ENCODE measurements around the gene KCND2. TPM values are rescaled to one million over a fixed set of nuclear protein-coding genes. Genes with fewer than 3 reads are reported as not detected.

KCND2 gene
- polyA plus RNA-seq, 4 donors = 0.22 to 0.28 TPM; not detected in 2

DNA sequence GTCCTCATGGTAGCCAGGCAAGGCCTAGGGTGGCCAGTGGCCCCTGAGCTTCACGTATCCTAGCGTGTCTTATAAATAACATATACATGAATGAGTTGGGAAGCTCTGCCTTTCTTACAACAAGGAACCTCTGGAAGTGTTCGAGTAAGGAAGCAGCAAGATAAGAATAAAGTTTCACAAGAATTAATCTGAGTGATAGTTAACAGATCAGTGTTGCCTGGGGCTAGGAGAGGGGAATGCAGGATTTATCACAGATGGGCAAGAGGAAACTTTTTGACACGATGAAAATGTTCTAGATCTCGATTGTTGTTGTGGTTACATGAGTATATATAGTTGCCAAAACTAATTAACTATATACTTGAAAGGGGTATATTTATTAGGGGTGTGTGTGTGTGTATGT lies 510.7 kb downstream of the KCND2 start:
- H3K4me3 ChIP-seq (ENCODE audit: low read depth in 1 of 3, low read length in 3 of 3) = no peak overlapping the region
- no peak for DNase-seq
- FAIRE-seq = no peak
- H3K27me3 ChIP-seq (ENCODE audit: control insufficient read depth in 3 of 3, insufficient read depth in 3 of 3, low read length in 3 of 3) = no peaks in the 10 kb centered on the region
- WGBS, 3 donors = 63 to 83% (median 74%) methylated on average over 5 of the region's 5 CpGs
- H3K9me3 ChIP-seq (ENCODE audit: control insufficient read depth in 2 of 2, insufficient read depth in 1 of 2, low read depth in 1 of 2, low read length in 1 of 2) = no peaks in the 10 kb centered on the region
- H3K4me1 ChIP-seq (ENCODE audit: control insufficient read depth in 3 of 3, insufficient read depth in 2 of 3, low read depth in 1 of 3, low read length in 2 of 3) = no peaks in the 10 kb centered on the region
- H3K27ac ChIP-seq (ENCODE audit: low read depth in 1 of 3, low read length in 2 of 3) = no peak overlapping the region
- H3K36me3 ChIP-seq (ENCODE audit: control insufficient read depth in 3 of 3, insufficient read depth in 2 of 3, low read depth in 1 of 3, low read length in 3 of 3) = no peaks in the 10 kb centered on the region

DNA sequence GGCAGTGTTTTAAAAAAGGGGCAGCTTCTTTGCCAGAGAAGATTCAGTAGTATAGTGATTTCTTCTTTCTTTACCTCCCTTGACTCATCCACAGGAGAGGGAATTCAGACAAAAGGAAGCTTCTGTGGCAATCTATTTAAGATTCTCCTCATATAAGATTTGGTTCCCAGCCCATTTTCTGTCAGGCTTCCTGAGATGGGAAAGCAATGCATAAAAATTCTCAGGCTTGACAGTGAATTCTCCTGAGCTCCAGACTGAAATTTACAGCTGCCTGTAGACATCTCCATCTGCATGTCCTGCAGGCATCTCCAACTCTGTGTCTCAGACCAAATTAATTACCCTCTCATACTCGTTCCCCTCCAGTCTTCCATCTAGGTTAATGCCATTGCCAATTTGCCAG lies 512.1 kb downstream of the KCND2 start:
- peaks cover 0 to 4% (median 0%) of the 10 kb centered on the region in 3 donors for H3K36me3 ChIP-seq (ENCODE audit: control insufficient read depth in 3 of 3, insufficient read depth in 2 of 3, low read depth in 1 of 3, low read length in 3 of 3)
- no peaks in the 10 kb centered on the region for H3K4me1 ChIP-seq (ENCODE audit: control insufficient read depth in 3 of 3, insufficient read depth in 2 of 3, low read depth in 1 of 3, low read length in 2 of 3)
- H3K27me3 ChIP-seq (ENCODE audit: control insufficient read depth in 3 of 3, insufficient read depth in 3 of 3, low read length in 3 of 3) = no peaks in the 10 kb centered on the region
- no peak overlapping the region for H3K4me3 ChIP-seq (ENCODE audit: low read depth in 1 of 3, low read length in 3 of 3)
- no peak overlapping the region for H3K27ac ChIP-seq (ENCODE audit: low read depth in 1 of 3, low read length in 2 of 3)
- no peak for DNase-seq
- 55 to 74% (median 61%) methylated on average over 1 of the region's 1 CpG for WGBS, 3 donors
- no peaks in the 10 kb centered on the region for H3K9me3 ChIP-seq (ENCODE audit: control insufficient read depth in 2 of 2, insufficient read depth in 1 of 2, low read depth in 1 of 2, low read length in 1 of 2)
- no peak for FAIRE-seq

DNA sequence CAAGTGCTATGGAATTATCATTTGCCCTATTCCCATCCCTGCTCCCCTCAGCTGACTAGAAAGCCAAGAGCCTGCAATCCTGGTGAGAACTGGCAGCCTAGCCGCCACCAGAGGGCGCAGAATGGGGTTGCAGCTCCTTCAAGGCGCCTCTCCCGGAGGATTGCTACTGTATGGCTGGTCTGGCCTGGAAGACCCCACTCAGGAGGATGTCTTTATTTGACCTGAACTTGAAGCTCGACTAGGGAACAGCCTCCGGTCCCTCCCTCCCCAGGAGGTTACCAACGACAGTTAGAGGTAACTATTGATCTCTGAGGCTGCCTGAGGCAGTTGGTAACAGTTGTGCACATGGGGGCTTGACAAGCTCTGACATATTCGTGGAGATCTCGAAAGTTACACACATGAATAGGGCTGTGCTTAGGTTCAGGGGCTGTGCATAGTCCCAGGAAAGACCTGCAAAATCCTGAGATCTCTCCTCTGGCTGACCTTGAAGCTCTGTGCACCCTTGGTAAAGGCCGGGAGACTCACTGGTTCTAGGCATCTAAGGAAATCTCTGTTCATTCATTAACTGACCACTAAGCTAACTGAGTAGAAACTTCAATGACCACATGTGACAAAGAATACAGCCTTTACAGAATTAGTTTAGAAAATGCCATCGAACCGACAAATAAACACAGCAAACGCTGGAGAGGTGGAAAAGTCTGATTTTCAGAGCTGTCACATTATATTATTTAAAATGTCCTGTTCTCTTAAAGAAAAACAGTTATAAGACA lies 519.3 kb downstream of the KCND2 start:
- H3K36me3 ChIP-seq (ENCODE audit: control insufficient read depth in 3 of 3, insufficient read depth in 2 of 3, low read depth in 1 of 3, low read length in 3 of 3) = peaks cover 0 to 12% (median 2%) of the 10 kb centered on the region in 3 donors
- H3K4me1 ChIP-seq (ENCODE audit: control insufficient read depth in 3 of 3, insufficient read depth in 2 of 3, low read depth in 1 of 3, low read length in 2 of 3) = peaks cover 0 to 4% (median 0%) of the 10 kb centered on the region in 3 donors
- H3K4me3 ChIP-seq (ENCODE audit: low read depth in 1 of 3, low read length in 3 of 3) = no peak overlapping the region
- 40 to 46% (median 44%) methylated on average over 13 of the region's 13 CpGs for WGBS, 3 donors
- FAIRE-seq (no peak), DNase-seq (peak; percentile 75 to 84)
- no peaks in the 10 kb centered on the region for H3K27me3 ChIP-seq (ENCODE audit: control insufficient read depth in 3 of 3, insufficient read depth in 3 of 3, low read length in 3 of 3)
- no peak overlapping the region for H3K27ac ChIP-seq (ENCODE audit: low read depth in 1 of 3, low read length in 2 of 3)
- H3K9me3 ChIP-seq (ENCODE audit: control insufficient read depth in 2 of 2, insufficient read depth in 1 of 2, low read depth in 1 of 2, low read length in 1 of 2) = peaks cover 0 to 3% of the 10 kb centered on the region in 2 donors

DNA sequence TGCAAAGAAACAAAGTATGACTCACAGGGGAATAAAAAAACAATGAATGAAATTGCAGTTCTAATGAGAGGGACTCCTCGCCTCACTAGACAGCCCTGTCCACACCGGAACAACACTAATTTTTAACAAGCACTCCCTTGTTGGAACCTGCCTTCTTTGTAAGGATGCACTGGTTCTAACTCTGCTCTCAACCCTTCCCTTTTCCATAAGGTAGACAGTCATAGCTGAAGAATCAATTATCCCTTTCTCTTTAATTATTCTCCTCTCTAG lies 519.8 kb downstream of the KCND2 start:
- no peak for FAIRE-seq

DNA sequence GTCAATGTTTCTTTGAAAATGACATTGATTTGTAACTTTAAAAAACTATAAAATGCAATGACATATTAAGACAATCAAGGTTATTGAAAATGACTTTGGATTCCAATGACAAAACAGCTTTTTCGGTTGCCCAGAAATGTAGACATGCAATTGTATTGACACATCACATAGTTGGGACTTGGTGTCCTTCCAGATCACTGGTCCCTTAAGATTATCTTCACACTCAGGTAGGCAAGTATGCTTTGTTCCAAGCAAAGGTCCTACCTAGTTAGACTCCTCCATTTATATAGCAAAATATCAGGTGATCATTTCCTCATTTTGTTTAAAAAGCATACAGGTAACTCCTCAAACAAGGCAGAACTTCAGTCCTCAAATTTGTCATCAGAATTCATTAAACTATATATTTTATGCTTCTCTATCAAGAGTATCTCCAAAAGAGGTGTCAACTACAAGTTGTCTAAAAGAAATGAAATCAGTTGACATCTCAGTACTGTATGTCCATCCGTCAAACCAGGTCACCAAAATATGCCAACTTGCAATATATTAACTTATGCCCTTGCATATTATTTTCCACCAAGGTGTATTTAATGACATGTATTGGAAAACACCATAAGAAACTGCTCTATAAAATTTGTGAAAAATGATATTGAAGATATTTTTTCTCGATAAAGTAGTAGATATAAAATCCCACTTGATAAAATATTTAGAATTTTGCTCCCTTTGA lies 520.4 kb downstream of the KCND2 start:
- H3K27ac ChIP-seq (ENCODE audit: low read depth in 1 of 3, low read length in 2 of 3) = no peak overlapping the region
- WGBS, 3 donors = 92 to 95% (median 94%) methylated on average over 3 of the region's 3 CpGs
- peaks cover 0 to 13% (median 2%) of the 10 kb centered on the region in 3 donors for H3K36me3 ChIP-seq (ENCODE audit: control insufficient read depth in 3 of 3, insufficient read depth in 2 of 3, low read depth in 1 of 3, low read length in 3 of 3)
- H3K4me1 ChIP-seq (ENCODE audit: control insufficient read depth in 3 of 3, insufficient read depth in 2 of 3, low read depth in 1 of 3, low read length in 2 of 3) = peaks cover 0 to 4% (median 0%) of the 10 kb centered on the region in 3 donors
- no peak overlapping the region for H3K4me3 ChIP-seq (ENCODE audit: low read depth in 1 of 3, low read length in 3 of 3)
- H3K9me3 ChIP-seq (ENCODE audit: control insufficient read depth in 2 of 2, insufficient read depth in 1 of 2, low read depth in 1 of 2, low read length in 1 of 2) = peaks cover 0 to 4% of the 10 kb centered on the region in 2 donors
- H3K27me3 ChIP-seq (ENCODE audit: control insufficient read depth in 3 of 3, insufficient read depth in 3 of 3, low read length in 3 of 3) = no peaks in the 10 kb centered on the region
- DNase-seq (no peak), FAIRE-seq (no peak)

More for the DNA sequence above, 519.8 kb downstream of the KCND2 start:
- H3K27me3 ChIP-seq (ENCODE audit: control insufficient read depth in 3 of 3, insufficient read depth in 3 of 3, low read length in 3 of 3) = no peaks in the 10 kb centered on the region
- no peak overlapping the region for H3K4me3 ChIP-seq (ENCODE audit: low read depth in 1 of 3, low read length in 3 of 3)
- no peak overlapping the region for H3K27ac ChIP-seq (ENCODE audit: low read depth in 1 of 3, low read length in 2 of 3)
- WGBS, 3 donors = 95 to 98% (median 98%) methylated on average over 2 of the region's 2 CpGs
- peaks cover 0 to 13% (median 2%) of the 10 kb centered on the region in 3 donors for H3K36me3 ChIP-seq (ENCODE audit: control insufficient read depth in 3 of 3, insufficient read depth in 2 of 3, low read depth in 1 of 3, low read length in 3 of 3)
- H3K4me1 ChIP-seq (ENCODE audit: control insufficient read depth in 3 of 3, insufficient read depth in 2 of 3, low read depth in 1 of 3, low read length in 2 of 3) = peaks cover 0 to 4% (median 0%) of the 10 kb centered on the region in 3 donors
- H3K9me3 ChIP-seq (ENCODE audit: control insufficient read depth in 2 of 2, insufficient read depth in 1 of 2, low read depth in 1 of 2, low read length in 1 of 2) = peaks cover 0 to 4% of the 10 kb centered on the region in 2 donors
- no peak for DNase-seq

DNA sequence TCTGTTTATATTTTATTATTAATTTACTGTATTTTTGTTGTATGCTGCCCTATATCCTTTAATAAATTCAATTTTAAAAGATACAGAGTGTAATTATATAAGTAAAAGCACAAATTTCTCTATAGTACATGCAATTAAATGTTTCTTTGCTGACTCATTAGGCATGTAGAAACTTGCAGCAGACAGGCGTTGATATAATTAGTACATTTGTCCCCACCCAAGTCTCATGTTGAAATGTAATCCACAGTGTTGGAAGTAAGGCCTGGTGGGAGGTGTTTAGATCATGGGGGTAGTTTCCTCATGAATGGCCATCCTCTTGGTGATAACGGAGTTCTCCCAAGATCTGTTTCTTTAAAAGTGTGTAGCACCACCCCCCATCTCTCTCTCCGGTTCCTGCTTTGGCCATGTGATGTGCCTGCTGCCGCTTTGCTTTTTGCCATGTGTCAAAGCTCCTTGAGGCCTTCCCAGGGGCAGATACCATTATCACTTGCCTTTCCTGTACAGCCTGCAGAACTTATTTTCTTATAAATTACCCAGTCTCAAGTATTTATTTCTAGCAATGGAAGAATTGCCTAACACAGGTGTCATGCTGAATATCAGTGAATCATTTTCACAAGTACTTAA lies 521.2 kb downstream of the KCND2 start:
- FAIRE-seq (no peak), DNase-seq (no peak)
- WGBS, 3 donors = 77 to 91% (median 81%) methylated on average over 4 of the region's 4 CpGs
- Histone ChIP-seq H3K36me3 (ENCODE audit: control insufficient read depth in 3 of 3, insufficient read depth in 2 of 3, low read depth in 1 of 3, low read length in 3 of 3) (peaks cover 0 to 13% (median 2%) of the 10 kb centered on the region in 3 donors), H3K9me3 (ENCODE audit: control insufficient read depth in 2 of 2, insufficient read depth in 1 of 2, low read depth in 1 of 2, low read length in 1 of 2) (peaks cover 0 to 4% of the 10 kb centered on the region in 2 donors), H3K4me1 (ENCODE audit: control insufficient read depth in 3 of 3, insufficient read depth in 2 of 3, low read depth in 1 of 3, low read length in 2 of 3) (peaks cover 0 to 4% (median 0%) of the 10 kb centered on the region in 3 donors), H3K4me3 (ENCODE audit: low read depth in 1 of 3, low read length in 3 of 3) (no peak overlapping the region), H3K27me3 (ENCODE audit: control insufficient read depth in 3 of 3, insufficient read depth in 3 of 3, low read length in 3 of 3) (no peaks in the 10 kb centered on the region), H3K27ac (ENCODE audit: low read depth in 1 of 3, low read length in 2 of 3) (no peak overlapping the region)

DNA sequence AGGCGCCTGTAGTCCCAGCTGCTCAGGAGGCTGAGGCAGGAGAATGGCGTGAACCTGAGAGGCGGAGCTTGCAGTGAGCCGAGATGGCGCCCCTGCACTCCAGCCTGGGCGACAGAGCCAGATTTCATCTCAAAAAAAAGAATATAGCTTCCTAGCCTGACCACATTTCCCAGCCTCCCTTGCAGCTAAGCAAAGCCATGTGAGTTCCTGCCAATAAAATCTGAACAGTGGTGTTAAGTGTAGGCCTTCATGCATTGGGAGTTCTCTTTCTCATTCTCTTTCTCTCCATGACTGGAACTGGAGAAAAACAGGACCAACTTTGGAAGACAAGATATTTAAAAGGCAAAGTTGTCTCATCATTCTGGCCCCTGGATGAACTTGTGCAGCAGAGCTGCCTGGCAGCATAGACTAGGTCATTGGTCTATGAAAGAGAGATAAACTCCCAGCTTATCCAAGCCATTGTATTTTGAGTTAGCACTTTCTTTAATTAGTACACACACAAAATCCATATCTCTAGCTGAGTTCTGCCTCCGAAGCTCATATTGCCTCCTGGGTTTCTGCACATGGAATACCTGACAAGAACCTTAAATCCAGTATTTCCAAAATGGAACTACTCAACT lies 524.2 kb downstream of the KCND2 start:
- Histone ChIP-seq H3K9me3 (ENCODE audit: control insufficient read depth in 2 of 2, insufficient read depth in 1 of 2, low read depth in 1 of 2, low read length in 1 of 2) (peaks cover 0 to 4% of the 10 kb centered on the region in 2 donors), H3K4me1 (ENCODE audit: control insufficient read depth in 3 of 3, insufficient read depth in 2 of 3, low read depth in 1 of 3, low read length in 2 of 3) (peaks cover 0 to 3% (median 0%) of the 10 kb centered on the region in 3 donors), H3K4me3 (ENCODE audit: low read depth in 1 of 3, low read length in 3 of 3) (no peak overlapping the region), H3K27ac (ENCODE audit: low read depth in 1 of 3, low read length in 2 of 3) (no peak overlapping the region), H3K36me3 (ENCODE audit: control insufficient read depth in 3 of 3, insufficient read depth in 2 of 3, low read depth in 1 of 3, low read length in 3 of 3) (peaks cover 0 to 12% (median 3%) of the 10 kb centered on the region in 3 donors), H3K27me3 (ENCODE audit: control insufficient read depth in 3 of 3, insufficient read depth in 3 of 3, low read length in 3 of 3) (no peaks in the 10 kb centered on the region)
- DNase-seq (no peak), FAIRE-seq (no peak)
- WGBS, 3 donors = 93 to 97% (median 95%) methylated on average over 7 of the region's 7 CpGs

DNA sequence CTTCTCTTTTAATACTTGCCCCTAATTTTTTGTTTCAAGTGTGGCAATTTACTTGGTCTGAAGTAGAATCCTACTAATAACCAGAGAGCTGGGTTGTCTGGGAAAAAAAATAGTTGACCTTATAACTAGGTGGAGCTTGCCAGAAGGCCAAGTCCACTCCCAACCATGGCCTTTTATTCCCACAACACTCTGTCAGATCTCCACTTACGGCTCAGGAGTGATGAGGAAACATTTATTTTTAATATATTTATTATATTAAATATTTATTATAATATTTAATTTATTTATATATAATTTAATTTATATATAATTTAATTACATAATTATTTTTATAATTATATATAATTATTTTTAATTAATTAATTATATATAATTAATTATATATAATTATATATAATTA lies 526.2 kb downstream of the KCND2 start:
- Histone ChIP-seq H3K27ac (ENCODE audit: low read depth in 1 of 3, low read length in 2 of 3) (no peak overlapping the region), H3K9me3 (ENCODE audit: control insufficient read depth in 2 of 2, insufficient read depth in 1 of 2, low read depth in 1 of 2, low read length in 1 of 2) (peaks cover 0 to 4% of the 10 kb centered on the region in 2 donors), H3K4me1 (ENCODE audit: control insufficient read depth in 3 of 3, insufficient read depth in 2 of 3, low read depth in 1 of 3, low read length in 2 of 3) (no peaks in the 10 kb centered on the region), H3K4me3 (ENCODE audit: low read depth in 1 of 3, low read length in 3 of 3) (no peak overlapping the region), H3K27me3 (ENCODE audit: control insufficient read depth in 3 of 3, insufficient read depth in 3 of 3, low read length in 3 of 3) (no peaks in the 10 kb centered on the region), H3K36me3 (ENCODE audit: control insufficient read depth in 3 of 3, insufficient read depth in 2 of 3, low read depth in 1 of 3, low read length in 3 of 3) (peaks cover 0 to 10% (median 4%) of the 10 kb centered on the region in 3 donors)
- no peak for FAIRE-seq
- no peak for DNase-seq
- 96 to 97% (median 97%) methylated on average over 1 of the region's 1 CpG for WGBS, 3 donors
